GM11168 (cell line): ENCODE data around the gene DENND4B.
"Not testable (repeated sequence)": the region's sequence is repeated elsewhere in the genome, so short reads cannot be mapped to it uniquely, and the experiment has no call there.

Experiments
- in situ Hi-C: fragments of 300-500 bp; cut with MboI; formaldehyde crosslinking; loops from one replicate; pipeline ENCODE4 v1.12.0; 2022; ENCODE audit warnings: low sequenced_read_pairs; ENCODE audit not compliant: unreplicated experiment

Gene DENND4B

DNA sequence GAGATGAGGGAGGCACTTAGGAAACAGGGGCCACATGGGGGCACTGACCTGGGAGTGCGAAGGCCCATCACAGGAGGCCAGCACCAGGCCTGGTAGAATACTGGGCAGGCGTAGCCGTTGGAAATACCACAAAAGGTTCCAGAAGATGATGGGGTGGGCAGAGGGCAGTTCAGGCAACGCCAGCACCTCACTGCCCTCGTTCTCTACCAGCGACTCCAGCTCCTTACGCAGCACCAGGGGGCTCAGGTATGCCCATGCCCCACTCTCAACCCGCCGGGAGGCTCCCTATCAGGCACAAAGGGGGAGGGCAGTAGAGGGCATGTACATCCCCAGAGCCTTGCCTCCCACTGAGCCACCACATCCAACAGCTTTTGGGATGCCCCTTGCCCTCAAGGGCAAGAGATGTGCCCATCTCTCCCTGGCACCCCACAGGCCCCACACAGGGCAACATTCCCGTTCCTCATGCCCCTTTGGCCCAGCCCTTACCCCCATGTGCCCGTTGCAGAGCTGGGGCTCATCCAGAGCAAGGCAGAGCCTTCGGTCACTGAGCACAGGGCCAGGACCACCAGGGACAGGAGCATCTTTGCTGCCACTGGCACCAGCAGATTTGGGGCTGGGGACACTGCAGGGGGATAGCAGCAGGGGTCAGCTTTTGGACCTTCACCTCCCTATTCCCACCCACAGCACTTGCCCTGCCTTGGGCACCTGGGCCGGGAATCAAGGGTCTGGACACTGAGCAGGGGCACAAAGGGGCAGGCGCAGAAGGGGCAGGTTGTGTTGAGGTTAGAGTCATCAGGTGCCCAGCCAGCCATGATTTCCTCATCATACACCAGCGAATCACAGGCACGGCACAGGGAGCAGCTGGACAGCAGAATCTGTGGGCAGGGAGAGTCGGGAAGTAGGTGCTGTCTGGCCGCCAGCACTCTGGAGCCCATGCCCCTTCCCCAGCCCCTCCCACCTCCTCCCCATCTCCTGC is 14.1 kb downstream of the DENND4B start:
- in situ Hi-C loops: no loop called here

DNA sequence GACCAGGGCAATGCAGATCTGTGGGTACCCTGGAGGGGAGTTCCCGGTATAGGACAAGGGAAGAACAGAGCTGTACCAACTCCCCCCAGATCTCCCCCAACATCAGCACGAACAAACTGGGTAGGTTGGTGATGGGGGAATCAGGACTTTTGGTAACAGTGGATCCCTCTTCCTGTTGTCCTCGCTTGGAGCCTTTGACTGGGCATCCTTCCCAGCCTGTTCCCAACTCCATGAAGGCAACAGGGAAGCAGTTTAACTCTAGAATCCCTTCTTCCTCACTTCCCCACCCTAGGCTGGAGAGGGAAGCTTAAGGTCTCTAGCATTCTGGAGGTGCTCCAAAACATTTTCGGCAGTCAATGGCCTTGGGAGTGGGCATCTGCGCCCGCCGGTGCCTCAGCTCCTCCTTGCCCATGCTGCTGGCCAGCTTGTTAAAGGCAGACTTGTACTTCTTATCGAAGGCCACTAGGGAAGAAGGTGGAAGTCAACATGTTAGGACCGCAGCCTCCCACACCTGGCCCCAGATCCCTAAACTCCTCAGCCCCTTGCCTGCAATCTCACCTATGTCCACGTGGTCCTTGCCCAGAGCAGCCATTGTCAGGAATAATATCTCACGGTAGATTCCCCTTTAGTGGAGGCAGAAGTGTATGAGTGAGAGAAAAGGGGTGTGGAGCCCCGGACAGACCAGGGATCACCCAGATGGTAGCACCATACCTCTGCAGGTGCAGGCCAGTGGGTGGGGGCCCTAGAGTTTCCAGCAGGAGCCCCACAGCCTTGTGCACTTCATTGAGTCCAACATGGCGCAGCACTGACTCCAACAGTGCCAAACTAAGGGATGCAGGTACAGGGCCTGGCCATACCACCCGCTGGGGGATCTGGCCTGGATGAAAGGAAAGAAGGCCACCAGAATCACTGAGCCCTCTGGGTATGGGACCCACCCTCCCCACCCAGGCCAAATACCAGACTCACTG is 16.3 kb downstream of the DENND4B start:
- in situ Hi-C loops: no loop called here

DNA sequence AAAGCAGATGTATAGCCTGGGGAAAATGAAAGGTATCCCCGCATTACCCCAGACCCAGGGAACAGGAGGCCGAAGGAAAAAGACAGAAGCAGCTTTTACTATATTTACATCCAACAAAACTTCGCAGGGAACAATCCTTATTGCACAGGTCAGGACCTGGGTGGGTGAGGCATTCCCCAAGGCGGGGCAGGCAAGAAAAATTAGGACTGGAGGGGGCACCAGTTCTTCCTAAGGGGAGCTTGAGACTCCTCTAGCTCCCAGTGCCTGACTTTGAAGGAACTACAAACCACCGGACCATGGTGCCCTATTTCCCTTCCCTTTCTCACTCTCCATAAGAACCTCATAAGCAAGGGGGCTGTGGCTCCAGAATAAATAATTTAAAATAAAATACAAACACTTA is 17.1 kb downstream of the DENND4B start:
- in situ Hi-C loops: no loop called here

DNA sequence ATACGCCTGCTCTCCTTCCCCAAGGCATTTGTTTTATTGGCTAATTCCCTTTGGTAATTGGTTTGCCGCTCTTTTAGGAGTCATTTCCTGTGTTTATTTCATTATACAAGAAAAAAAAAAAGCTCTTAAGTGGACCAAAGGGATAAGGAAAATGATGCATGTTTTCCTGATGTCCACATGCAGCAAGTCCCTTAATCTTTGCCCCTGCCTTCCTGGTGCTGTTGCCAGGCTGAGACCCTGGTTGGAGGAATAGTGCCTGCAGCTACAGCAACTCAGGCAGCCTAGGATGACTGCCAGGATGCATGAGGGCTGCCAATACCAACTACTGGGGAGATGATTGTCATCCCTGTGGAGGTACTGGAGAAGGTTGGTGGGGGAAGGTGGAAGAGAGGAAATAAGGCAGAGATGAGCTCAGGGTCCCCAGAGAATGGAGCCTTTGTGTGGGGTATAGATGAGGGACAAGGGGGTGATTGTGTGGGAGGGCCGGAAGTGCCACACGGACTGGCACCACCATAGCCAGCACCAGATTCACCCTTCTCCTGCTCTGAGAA is 17.7 kb downstream of the DENND4B start:
- in situ Hi-C loops: no loop called here

DNA sequence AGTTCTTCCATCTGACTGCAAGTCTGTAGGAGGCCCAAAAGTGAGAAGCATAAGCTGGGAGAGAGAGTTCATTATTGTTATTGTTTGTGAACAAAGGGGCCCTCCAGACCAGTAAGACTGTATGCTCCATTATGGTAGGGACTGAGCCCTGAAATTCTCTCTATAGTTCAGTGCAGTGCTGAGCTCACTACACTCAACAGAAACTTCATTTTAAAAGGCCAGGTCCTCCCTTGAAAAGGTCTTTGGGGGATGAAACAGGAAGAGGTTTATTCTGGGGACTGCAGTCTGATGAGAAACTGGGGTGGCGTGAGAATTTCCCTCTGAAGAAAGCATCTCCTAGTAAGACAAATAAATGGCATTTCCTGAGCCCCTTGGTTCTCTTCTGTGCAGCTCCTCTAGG is 18.3 kb downstream of the DENND4B start:
- in situ Hi-C loops: no loop called here

DNA sequence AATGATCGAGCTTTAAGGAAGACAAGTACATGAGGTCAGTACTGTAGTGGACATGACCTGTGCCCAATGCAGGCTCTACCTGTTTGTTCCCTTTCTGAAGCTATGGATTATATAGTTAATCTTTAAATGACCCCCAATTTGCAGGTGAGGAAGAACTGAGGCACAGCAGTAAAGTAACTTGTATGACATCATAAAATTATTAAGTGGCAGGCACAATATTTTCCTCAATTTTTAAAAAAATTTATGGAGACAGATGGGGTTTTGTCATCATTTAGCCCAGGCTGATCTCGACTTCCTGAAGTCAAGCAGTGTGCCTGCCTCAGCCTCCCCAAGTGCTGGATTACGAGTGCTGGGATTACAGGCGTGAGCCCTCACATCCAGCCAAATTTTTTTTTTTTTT is 20.1 kb downstream of the DENND4B start:
- in situ Hi-C loops: no loop called here

DNA sequence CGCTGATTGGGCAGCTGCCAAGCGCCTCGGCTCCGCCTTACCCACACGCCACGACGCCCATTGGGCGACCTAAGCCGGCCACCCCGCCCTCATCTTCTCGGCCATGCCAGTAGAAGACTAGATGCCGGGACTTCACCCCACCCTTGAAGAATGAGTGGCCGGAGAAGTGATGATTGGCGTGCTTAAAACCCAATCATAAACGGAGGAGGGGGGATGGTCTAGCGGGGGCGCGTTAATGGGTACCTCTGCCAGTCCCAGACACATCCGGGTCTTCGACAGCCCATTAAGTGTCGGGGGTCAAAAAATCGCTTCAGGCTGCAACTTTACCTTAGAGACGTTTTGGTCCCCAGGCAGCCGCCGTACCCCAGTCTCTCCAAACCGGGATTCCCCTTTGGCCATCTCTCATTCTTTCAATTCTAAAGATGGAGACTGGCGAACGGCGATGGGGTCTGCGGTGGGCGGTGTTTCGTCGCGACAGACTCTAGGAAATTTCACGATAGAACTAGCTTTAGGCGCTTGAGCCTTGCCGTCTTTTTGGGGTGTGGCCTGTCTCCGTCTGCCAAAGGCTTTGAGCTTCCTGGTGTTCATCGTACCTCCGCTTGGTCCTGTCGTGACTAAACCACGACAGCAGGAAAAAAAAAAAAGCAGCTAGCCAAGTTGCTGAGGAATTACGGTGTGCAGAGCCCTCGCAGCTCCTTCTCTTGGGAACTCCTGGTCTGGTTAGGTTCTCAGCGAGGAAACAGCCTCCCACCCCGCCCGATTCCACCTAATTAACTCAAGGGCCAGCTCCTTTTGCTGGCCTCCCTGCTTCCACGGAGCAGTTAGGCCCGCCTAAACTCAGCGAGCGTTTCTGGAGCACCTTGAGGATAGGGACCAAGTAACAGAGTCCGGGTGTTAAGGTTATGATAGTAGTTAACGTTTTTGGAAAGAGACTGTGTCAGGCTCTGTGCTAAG is 23.3 kb downstream of the DENND4B start, which contains the start of gene GATAD2B:
GATAD2B (minus strand) TSS at position 1 of the 954 bp plus-strand sequence. CDS start 94,625 bp downstream, outside the sequence.
- in situ Hi-C loops: loop anchor here (5.0 kb wide), 1 partner anchor 126 kb away; no protein-coding TSS in a partner anchor

DNA sequence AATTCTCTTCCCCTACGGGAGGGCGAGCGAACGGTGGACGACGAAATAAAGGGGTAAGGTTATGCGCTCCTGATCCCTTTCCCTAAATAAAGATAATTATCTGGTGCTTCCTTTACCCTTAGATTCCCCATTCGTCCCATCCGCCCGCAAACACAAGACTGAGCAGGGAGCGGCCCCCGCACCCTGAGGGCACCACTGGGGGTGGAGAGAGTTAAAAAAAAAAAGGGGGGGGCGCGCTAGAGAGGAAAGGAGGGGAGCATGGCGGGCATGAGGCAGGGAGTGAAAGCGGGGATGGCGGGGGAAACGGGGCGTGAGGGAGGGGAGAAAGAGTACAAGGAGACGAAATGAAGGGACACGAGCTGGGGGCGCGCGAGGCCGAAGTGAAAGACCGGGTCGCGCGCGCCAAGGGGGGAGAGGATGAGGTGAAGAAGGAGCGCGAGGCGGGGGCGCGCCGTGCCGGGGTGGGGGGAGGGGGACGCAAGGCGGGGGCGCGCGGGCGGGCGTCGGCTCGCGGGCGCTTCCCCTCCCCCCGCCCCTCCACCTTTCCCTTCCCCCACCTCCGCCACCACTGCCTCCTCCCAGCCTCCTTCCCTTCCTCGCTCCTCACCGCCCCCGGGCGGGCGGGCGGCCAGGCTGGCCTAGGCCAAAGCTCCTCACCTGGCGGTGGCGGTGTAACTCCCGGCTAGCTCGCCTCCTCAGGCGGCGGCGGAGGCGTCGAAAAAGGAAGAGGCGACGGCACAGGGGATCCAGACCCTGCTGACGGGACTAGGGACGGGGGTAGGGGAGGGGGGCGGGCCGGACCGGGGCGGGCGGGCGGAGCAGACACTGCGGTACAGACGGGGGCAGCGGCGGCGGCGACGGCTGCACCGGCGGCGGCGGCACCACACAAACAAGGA is 24.2 kb downstream of the DENND4B start:
- in situ Hi-C loops: loop anchor here (5.0 kb wide), 1 partner anchor 125 kb away; no protein-coding TSS in a partner anchor

DNA sequence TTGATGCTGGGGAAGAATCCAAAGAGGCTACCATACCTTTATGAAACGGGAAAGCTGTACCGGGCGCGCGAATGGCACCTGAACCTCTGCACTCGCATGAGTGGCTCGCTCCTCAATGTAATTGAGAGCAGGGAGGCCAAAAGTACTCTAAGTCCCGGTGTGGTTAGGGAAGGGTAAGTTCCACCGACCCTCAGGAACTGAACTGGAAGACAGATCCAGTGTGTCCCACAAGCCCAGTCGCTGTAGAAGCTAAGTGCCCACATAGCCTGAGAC is 24.8 kb downstream of the DENND4B start:
- in situ Hi-C loops: loop anchor here (5.0 kb wide), 1 partner anchor 124 kb away; no protein-coding TSS in a partner anchor

DNA sequence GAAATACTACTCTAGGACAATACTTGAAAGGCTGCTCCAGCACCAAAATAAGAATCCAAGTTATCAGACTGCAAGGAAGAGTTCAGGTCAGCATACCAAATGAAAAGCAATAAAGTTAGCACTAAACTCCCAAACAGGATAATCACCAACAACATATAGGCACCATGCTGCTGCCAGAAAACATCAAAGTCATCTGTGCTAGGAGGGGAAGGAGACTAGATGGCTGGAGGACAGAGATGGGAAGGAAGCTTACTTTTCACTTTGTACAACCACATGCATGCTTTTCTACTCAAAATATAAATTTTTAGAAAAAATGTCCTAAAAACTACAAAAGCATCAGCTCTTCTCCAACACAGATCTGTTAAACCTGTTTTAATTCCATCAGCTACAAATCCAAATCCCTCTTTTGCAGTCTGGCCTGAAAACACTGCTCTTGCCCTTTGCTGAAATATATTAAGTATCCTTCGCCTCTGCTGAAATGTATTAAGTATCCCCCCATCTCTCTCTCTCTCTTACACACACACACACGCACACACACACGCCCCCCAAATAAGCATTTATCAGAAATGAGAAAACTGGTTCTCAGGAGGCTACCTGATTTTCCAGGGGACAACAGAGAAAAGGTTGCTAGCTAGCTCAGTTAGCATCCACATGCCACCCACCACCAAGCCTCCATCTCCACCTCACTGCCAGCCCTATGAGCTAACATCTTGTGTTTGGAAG is 25.3 kb downstream of the DENND4B start:
- in situ Hi-C loops: loop anchor here (5.0 kb wide), 1 partner anchor 124 kb away; no protein-coding TSS in a partner anchor

DNA sequence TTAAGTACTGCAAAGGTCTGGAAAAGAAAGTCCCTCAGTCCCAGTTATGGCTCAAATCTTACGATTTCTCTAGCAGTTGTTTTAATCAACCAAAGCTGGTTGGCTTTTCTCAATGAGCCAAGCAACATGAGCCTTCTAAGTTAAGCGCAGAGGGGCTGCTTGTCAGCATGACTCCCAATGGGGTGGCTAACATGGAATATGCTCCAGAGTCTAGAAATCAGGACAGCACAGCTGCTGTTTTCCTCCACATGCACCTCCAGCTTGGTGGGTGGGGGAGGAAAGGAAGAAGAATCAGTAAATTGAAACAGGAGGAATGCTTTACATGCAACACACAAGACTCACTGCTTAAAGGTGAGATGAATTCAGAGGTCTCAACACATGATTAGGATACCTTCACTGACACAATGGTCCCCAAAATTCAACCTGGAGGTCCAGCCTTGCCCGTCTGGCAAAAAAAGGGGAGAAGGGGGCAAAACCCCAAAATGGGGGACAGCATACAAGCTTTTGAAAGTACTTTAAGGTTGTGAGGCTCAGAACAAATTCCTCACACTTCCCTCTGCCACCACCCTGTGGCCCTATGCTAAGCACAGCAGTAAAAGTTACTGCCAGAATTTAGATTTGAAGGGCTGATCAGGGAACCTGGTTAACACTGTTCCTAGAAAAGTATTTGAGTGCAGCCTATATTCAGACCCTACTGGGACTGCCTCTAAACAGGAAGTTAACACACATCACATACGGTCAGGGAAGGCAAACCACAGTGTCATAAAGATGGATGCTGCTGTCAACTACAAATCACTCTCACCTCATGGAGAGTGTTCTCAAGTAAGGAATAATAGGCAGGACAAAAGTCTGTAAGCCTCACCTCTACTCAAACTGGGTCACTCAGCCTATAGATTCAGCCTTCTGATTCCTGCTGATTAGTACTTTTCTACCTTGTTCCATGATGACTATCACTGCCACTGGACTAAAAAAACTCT is 26.4 kb downstream of the DENND4B start:
- in situ Hi-C loops: loop anchor here (5.0 kb wide), 1 partner anchor 123 kb away; no protein-coding TSS in a partner anchor

DNA sequence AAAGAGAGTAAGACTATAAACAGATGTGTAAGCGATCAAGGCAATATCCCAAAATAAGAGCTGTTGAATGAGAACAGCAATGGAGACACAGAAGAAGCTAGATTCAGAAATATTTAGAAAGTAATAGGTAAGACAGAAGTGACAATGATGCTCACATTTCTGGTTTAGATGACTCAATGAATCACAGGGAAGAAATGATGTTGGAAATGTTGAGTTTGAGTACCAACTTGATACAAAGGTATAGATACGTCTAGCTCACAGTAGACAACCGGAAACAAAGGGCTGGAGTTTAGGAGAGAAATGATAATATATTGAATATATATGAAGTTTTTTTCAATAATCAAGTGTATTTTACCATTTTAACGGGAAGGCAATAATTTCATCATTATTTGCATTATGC is 30.2 kb downstream of the DENND4B start:
- in situ Hi-C loops: no loop called here

DNA sequence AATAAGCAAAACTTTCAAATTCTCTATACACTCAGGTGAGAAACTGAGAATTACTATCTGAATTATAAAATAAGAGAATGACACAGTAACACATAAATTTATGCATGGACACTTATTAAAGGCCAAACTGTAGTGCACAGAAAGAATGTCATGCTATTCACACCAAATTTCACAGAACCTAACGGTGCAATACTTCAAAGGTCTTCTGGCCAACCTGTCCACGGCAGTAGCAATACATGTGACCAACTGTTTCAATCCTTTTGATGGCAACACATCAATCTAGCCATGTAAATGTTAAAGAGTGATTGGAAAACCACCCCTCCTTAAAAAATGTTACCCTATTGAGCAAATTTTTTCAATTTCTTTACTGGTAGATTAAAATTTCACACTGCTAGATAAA is 34.2 kb downstream of the DENND4B start:
- in situ Hi-C loops: no loop called here

DNA sequence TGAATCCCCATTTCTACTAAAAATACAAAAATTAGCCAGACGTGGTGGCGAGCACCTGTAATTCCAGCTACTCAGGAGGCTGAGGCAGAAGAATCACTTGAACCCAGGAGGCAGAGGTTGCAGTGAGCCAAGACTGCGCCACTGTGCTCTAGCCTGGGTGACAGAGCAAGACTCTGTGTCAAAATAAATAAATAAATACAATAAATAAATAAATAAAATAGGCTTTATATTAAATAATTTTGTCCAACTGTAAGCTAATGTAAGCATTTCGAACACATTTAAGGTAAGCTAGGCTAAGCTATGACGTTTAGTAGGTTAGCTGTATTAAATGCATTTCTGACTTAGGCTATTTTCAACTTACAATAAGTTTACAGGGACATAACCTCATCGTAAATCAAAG is 36.0 kb downstream of the DENND4B start:
- in situ Hi-C loops: not testable (repeated sequence)

DNA sequence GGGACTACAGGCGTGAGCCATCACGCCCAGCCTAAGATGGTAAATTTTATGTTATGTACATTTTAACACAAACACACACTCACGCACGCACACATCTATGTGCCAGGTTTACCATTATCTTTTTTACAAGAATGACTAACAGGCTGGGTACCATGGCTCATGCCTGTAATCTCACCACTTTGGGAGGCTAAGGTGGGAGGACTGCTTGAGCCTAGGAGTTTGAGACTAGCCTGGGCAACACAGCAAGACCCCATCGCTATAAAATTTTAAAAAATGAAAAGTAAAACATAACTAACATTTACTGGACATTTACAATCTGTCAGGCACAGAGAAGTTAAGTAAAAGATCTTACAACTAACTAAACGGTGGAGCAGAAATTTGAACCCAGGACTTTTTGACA is 38.4 kb downstream of the DENND4B start:
- in situ Hi-C loops: no loop called here

DNA sequence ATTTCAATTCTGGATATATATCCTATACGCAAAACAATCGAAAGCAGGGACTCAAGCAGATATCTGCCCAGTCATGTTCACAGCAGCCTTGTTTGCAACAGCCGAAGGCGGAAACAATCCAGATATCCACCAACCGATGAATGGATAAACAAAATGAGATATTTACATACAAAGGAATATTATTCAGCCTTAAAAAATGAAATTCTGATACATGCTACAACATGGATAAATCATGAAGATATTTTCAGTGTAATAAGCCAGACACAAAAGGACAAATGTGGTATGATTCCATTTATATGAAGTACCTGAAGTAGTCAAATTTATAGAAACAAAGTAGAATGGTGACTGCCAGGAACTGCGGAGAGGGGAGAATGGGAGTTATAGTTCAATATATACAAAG is 39.4 kb downstream of the DENND4B start:
- in situ Hi-C loops: no loop called here

DNA sequence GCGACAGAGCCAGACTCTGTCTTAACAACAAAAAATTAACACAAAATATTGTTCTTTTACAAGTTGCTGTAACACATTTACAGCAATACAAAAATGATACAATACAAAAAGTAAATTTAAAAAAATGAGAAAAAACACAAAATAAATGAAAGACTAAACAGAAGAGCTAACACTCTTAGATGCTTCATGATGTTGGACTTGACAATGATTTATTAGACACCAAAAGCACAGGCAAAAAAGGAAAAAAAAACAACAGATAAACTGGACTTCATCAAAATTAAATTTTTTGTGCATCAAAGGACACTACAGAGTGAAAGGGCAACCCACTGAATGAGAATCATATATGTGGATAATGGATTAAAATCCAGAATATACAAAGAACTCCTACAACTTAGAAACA is 40.1 kb downstream of the DENND4B start:
- in situ Hi-C loops: no loop called here
